ENCODE data around the gene SH2B2. TPM values are rescaled to one million over a fixed set of nuclear protein-coding genes. Genes with fewer than 3 reads are reported as not detected.

Gene SH2B2
- total RNA-seq, 2 experiments from 2014 or later = 0.77 to 0.95 TPM

DNA sequence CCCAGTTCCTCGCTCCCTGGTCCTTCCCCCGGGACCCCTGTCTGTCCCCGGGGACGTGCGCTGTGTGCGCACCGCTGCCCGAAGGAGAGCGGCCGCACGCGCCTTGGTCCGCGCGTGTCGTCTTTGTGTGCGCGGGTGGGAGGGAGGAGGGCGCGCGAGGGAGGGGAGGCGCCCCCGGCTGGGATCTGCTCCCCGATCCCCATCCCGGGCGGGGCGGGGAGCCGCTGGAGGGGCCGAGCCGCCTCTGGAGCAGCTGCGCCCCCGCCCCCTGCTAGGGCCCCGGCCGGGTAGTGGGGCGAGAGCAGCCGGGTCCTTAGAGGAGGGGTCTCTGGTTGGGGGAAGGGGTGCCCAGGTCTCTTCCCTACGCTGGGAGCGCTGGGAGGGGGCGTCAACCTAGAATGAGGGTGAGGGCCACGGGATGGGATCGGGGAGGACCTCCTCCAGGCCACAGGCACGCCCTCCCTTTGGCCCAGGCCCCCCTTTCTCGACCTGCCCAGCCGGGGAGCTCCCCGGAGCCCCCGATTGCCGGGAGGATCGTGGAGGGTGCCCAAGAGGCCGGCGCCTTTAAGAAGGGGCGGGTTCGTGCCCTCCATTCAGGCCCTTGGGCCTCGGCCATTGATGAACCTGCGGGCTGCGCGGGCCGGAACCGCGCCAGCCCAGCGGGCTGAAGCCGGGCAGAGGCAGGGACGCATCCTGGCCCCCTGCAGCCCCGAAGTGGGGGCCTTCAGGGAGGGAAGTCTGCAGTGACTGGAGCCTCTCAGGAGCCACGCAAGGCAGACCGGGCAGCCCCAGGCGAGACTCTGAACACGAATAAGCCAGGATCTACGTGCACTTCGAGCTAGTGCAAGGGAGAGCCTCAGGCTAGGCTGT lies 678 bp downstream of the SH2B2 start:
- Histone ChIP-seq H3K27me3 (ENCODE audit: control insufficient read depth in 1 of 2, insufficient read depth in 2 of 2, low read length in 2 of 2) (no peaks in the 10 kb centered on the region), H3K36me3 (ENCODE audit: insufficient read depth, low read length) (no peaks in the 10 kb centered on the region), H3K9me3 (ENCODE audit: control insufficient read depth in 1 of 2, insufficient read depth in 1 of 2, low read length in 2 of 2) (no peaks in the 10 kb centered on the region), H3K4me3 (ENCODE audit: low read length) (peak overlapping the region; percentile 69), H3K4me1 (ENCODE audit: insufficient read depth, low read length) (peaks cover 57% of the 10 kb centered on the region), H3K27ac (ENCODE audit: low read depth in 1 of 2, low read length in 2 of 2) (no peak overlapping the region)
- DNase-seq (peak in 3 of 14 experiments; percentile 30 to 43 (median 39)), ATAC-seq (ENCODE audit: poor library complexity) (peak; percentile 5)
- CTCF ChIA-PET = interaction anchor here (1.0 kb wide), 1 partner anchor 8 kb away, joined by 3 read pairs; no protein-coding TSS in a partner anchor
- H3K9me3 Mint-ChIP-seq = no peaks in the 10 kb centered on the region
- H3K27me3 Mint-ChIP-seq = peaks cover 5% of the 10 kb centered on the region
- no peak overlapping the region for H3K27ac Mint-ChIP-seq
- H3K4me3 Mint-ChIP-seq = peak overlapping the region; percentile 79
- intact Hi-C loops (cut with DNase I, micrococcal nuclease) = loop anchor here in 1 of 2 experiments (5.0 to 10.0 kb wide), 3 partner anchors 75 to 787 kb away; partner anchors contain the start of genes ARMC10, FAM185A and FBXL13
- H3K36me3 Mint-ChIP-seq (ENCODE audit: low read depth) = no peaks in the 10 kb centered on the region
- POLR2A ChIA-PET = interaction anchor here (0.6 to 3.3 kb wide), 4 partner anchors 9 to 109 kb away, joined by 3 to 14 read pairs (median 4); partner anchors contain the start of gene PRKRIP1
- peaks cover 27% of the 10 kb centered on the region for H3K4me1 Mint-ChIP-seq (ENCODE audit: low read depth)
- TF ChIP-seq, protein P1, sequence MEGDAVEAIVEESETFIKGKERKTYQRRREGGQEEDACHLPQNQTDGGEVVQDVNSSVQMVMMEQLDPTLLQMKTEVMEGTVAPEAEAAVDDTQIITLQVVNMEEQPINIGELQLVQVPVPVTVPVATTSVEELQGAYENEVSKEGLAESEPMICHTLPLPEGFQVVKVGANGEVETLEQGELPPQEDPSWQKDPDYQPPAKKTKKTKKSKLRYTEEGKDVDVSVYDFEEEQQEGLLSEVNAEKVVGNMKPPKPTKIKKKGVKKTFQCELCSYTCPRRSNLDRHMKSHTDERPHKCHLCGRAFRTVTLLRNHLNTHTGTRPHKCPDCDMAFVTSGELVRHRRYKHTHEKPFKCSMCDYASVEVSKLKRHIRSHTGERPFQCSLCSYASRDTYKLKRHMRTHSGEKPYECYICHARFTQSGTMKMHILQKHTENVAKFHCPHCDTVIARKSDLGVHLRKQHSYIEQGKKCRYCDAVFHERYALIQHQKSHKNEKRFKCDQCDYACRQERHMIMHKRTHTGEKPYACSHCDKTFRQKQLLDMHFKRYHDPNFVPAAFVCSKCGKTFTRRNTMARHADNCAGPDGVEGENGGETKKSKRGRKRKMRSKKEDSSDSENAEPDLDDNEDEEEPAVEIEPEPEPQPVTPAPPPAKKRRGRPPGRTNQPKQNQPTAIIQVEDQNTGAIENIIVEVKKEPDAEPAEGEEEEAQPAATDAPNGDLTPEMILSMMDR (IDR thresholded peaks at IDR 0.05) = no peak

DNA sequence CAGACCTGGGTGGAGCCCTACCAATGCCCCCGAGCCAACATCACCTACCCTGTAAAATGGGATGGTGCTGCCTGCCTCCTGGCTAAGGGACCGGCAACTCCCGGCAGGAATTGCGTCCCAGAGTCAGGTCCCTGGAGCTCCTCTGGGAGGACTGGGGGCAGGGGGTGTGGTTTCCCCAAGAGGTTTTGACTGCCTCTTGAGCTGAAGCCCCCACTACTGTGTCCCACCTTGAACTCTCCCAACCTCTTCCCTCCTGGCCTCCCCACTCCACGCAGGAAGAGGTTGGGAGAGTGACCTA lies 1.3 kb downstream of the SH2B2 start:
- H3K9me3 Mint-ChIP-seq = no peaks in the 10 kb centered on the region
- DNase-seq (no peak), ATAC-seq (ENCODE audit: poor library complexity) (no peak)
- POLR2A ChIA-PET = interaction anchor here (0.6 to 3.3 kb wide), 4 partner anchors 9 to 108 kb away, joined by 3 to 14 read pairs (median 4); partner anchors contain the start of gene PRKRIP1
- no peaks in the 10 kb centered on the region for H3K9me3 ChIP-seq (ENCODE audit: control insufficient read depth in 1 of 2, insufficient read depth in 1 of 2, low read length in 2 of 2)
- H3K27ac Mint-ChIP-seq = no peak overlapping the region
- H3K27me3 ChIP-seq (ENCODE audit: control insufficient read depth in 1 of 2, insufficient read depth in 2 of 2, low read length in 2 of 2) = no peaks in the 10 kb centered on the region
- peaks cover 5% of the 10 kb centered on the region for H3K27me3 Mint-ChIP-seq
- H3K4me3 Mint-ChIP-seq = peak overlapping the region; percentile 48
- H3K4me3 ChIP-seq (ENCODE audit: low read length) = peak overlapping the region; percentile 69
- no peaks in the 10 kb centered on the region for H3K36me3 Mint-ChIP-seq (ENCODE audit: low read depth)
- H3K4me1 ChIP-seq (ENCODE audit: insufficient read depth, low read length) = peaks cover 57% of the 10 kb centered on the region
- peaks cover 27% of the 10 kb centered on the region for H3K4me1 Mint-ChIP-seq (ENCODE audit: low read depth)
- intact Hi-C loops (cut with DNase I, micrococcal nuclease) = loop anchor here in 1 of 2 experiments (5.0 to 10.0 kb wide), 3 partner anchors 74 to 787 kb away; partner anchors contain the start of genes ARMC10, FAM185A and FBXL13
- H3K27ac ChIP-seq (ENCODE audit: low read depth in 1 of 2, low read length in 2 of 2) = no peak overlapping the region
- CTCF ChIA-PET = interaction anchor here (1.0 kb wide), 1 partner anchor 8 kb away, joined by 3 read pairs; no protein-coding TSS in a partner anchor
- H3K36me3 ChIP-seq (ENCODE audit: insufficient read depth, low read length) = no peaks in the 10 kb centered on the region
- TF ChIP-seq, protein P1 (IDR thresholded peaks at IDR 0.05) = no peak

DNA sequence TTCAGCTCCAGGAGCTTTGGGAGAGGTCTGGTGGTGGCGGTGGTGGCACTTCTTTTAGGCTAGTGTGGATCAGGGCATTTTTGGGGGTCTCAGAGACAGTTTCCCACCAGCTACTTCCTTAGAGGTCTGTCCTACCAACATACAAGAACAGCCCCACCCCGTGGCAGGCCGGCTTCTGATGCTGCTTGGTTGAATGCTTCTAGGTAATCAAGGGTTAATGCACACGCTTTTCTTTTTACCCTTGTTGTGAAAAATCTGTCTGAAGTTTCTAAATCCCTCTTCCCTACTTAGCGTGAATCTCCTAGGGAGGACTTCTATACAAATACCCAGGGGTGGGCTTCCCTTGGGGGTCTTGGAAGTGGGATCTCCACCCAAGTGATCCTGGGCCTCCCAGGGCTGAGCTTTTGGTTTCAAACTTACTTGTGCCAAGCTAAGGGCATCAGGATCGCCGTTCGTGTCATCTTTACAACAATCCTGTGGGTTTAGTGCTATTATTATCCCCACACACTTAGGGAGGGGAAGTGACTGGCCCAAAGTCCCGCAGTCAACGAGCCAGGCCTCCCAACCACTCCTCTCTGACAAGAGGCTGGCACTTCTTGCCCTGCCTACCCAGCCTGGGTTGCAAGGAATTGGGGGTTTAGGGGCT lies 1.7 kb downstream of the SH2B2 start:
- Mint-ChIP-seq H3K36me3 (ENCODE audit: low read depth) (no peaks in the 10 kb centered on the region), H3K27ac (no peak overlapping the region), H3K9me3 (no peaks in the 10 kb centered on the region), H3K4me3 (peak overlapping the region; percentile 79), H3K27me3 (peaks cover 5% of the 10 kb centered on the region), H3K4me1 (ENCODE audit: low read depth) (peaks cover 27% of the 10 kb centered on the region)
- H3K27me3 ChIP-seq (ENCODE audit: control insufficient read depth in 1 of 2, insufficient read depth in 2 of 2, low read length in 2 of 2) = no peaks in the 10 kb centered on the region
- DNase-seq (no peak), ATAC-seq (ENCODE audit: poor library complexity) (no peak)
- CTCF ChIA-PET = interaction anchor here (1.0 kb wide), 1 partner anchor 9 kb away, joined by 3 read pairs; no protein-coding TSS in a partner anchor
- TF ChIP-seq, protein P1 (IDR thresholded peaks at IDR 0.05) = no peak
- no peaks in the 10 kb centered on the region for H3K9me3 ChIP-seq (ENCODE audit: control insufficient read depth in 1 of 2, insufficient read depth in 1 of 2, low read length in 2 of 2)
- H3K36me3 ChIP-seq (ENCODE audit: insufficient read depth, low read length) = no peaks in the 10 kb centered on the region
- no peak overlapping the region for H3K27ac ChIP-seq (ENCODE audit: low read depth in 1 of 2, low read length in 2 of 2)
- intact Hi-C loops (cut with DNase I, micrococcal nuclease) = loop anchor here in 1 of 2 experiments (5.0 to 10.0 kb wide), 3 partner anchors 74 to 786 kb away; partner anchors contain the start of genes ARMC10, FAM185A and FBXL13
- H3K4me3 ChIP-seq (ENCODE audit: low read length) = peak overlapping the region; percentile 69
- H3K4me1 ChIP-seq (ENCODE audit: insufficient read depth, low read length) = peaks cover 57% of the 10 kb centered on the region
- POLR2A ChIA-PET = interaction anchor here (0.6 to 3.3 kb wide), 4 partner anchors 8 to 108 kb away, joined by 3 to 14 read pairs (median 4); partner anchors contain the start of gene PRKRIP1
